PC-9 (cell line): Measurements from ENCODE around the gene EML5. TPM values are rescaled to one million over a fixed set of nuclear protein-coding genes. Genes with fewer than 3 reads are reported as not detected.

Experiments used
- BruUV-seq: library from RNA; stranded (reverse); fragments of 400-500 nt; replicated peaks from 2 replicates; lab custom pipeline; 2021; lab: Mats Ljungman, UMichigan
- CTCF ChIA-PET: fragments of 300-600 bp; sonication (Branson Sonifier 250); formaldehyde crosslinking; loops from one replicate; lab custom pipeline; 2022; ENCODE audit warnings: antibody characterized with exemption; lab: Charles Lee
- POLR2A ChIA-PET: fragments of 300-600 bp; sonication (Branson Sonifier 250); formaldehyde crosslinking; loops from one replicate; lab custom pipeline; 2022; ENCODE audit warnings: antibody characterized with exemption; ENCODE audit not compliant: unreplicated experiment; lab: Charles Lee
- DNase-seq, 2 experiments: peaks; one replicate each; pipeline versions ENCODE4 v3.0.0 to v3.0.0-alpha.2; 2015 to 2022; ENCODE audit warnings: mixed read lengths in 1 of 2
- H2AFZ ChIP-seq: fragments of 200-600 bp; sonication (generic); 2 replicates; pipeline ENCODE4 v1.8.1; 2017; ENCODE audit warnings: antibody characterized with exemption
- H3F3A ChIP-seq: fragments of 200-600 bp; sonication (generic); 2 replicates; pipeline ENCODE4 v1.8.1; 2017; ENCODE audit warnings: antibody characterized with exemption, mild to moderate bottlenecking, low read depth; ENCODE audit not compliant: insufficient read depth
- H3K27ac ChIP-seq: fragments of 200-600 bp; sonication (generic); 2 replicates; pipeline ENCODE4 v1.6.1; 2016; ENCODE audit warnings: mixed run types
- H3K27me3 ChIP-seq: fragments of 200-600 bp; sonication (generic); 2 replicates; pipeline ENCODE4 v1.6.1; 2016; ENCODE audit warnings: low read depth, mixed run types; ENCODE audit not compliant: insufficient read depth
- H3K36me3 ChIP-seq: fragments of 200-600 bp; sonication (generic); 2 replicates; pipeline ENCODE4 v1.6.1; 2016; ENCODE audit warnings: low read depth, mixed run types
- H3K4me1 ChIP-seq: fragments of 200-600 bp; sonication (generic); replicated peaks from 2 replicates; pipeline ENCODE4 v1.6.1; 2016; ENCODE audit warnings: mixed run types; ENCODE audit not compliant: insufficient read depth
- H3K4me2 ChIP-seq: fragments of 200-600 bp; sonication (generic); 2 replicates; pipeline ENCODE4 v1.6.1; 2017; ENCODE audit warnings: mixed run types
- H3K4me3 ChIP-seq: fragments of 200-600 bp; sonication (generic); 2 replicates; pipeline ENCODE4 v1.6.1; 2016; ENCODE audit warnings: mixed run types
- H3K79me2 ChIP-seq: fragments of 200-600 bp; sonication (generic); 2 replicates; pipeline ENCODE4 v1.6.1; 2017; ENCODE audit warnings: low read depth, mixed run types
- H3K9me2 ChIP-seq: fragments of 200-600 bp; sonication (generic); 2 replicates; pipeline ENCODE4 v1.8.1; 2017; ENCODE audit warnings: mild to moderate bottlenecking; ENCODE audit not compliant: insufficient read depth
- H3K9me3 ChIP-seq: fragments of 200-600 bp; sonication (generic); 2 replicates; pipeline ENCODE4 v1.8.1; 2016; ENCODE audit warnings: low read depth; ENCODE audit not compliant: insufficient read depth
- H4K20me1 ChIP-seq: fragments of 200-600 bp; sonication (generic); 2 replicates; pipeline ENCODE4 v1.8.1; 2017; ENCODE audit not compliant: insufficient read depth
- EZH2 ChIP-seq: fragments of 200-600 bp; sonication (generic); IDR thresholded peaks from 2 replicates; pipeline ENCODE4 v1.8.0; 2017; ENCODE audit warnings: antibody characterized with exemption, low read depth
- intact Hi-C: fragments of 100-400 bp; cut with micrococcal nuclease; formaldehyde crosslinking; loops from one replicate; pipeline ENCODE4 v1.10.0; 2022; ENCODE audit not compliant: unreplicated experiment
- total RNA-seq: library from RNA; stranded (reverse); gene quantifications from 2 replicates; pipeline ENCODE4 v1.2.3, GENCODE V29; 2021
- TF ChIP-seq, protein P1 (sequence below): fragments of 200-600 bp; sonication (generic); conservative IDR thresholded peaks from 2 replicates; pipeline ENCODE4 v1.6.1; 2017; ENCODE audit warnings: mixed run types, antibody characterized with exemption, mild to moderate bottlenecking, moderate library complexity

Gene EML5
- total RNA-seq, 1 experiment from 2014 or later: 0.46 TPM

- Histone ChIP-seq H3F3A (no peaks in the 10 kb centered on the region), H3K27ac (no peak overlapping the region), H4K20me1 (0 out of 2 replicates have a peak, but pooled peaks cover 3% of the 10 kb centered on the region), H3K4me3 (no peak overlapping the region), H3K4me1 (no peaks in the 10 kb centered on the region), H3K4me2 (no peak overlapping the region), H3K9me3 (no peaks in the 10 kb centered on the region), H3K79me2 (no peaks in the 10 kb centered on the region), H3K27me3 (no peaks in the 10 kb centered on the region), H3K36me3 (peaks cover 24% of the 10 kb centered on the region; the same call in 1 of the 2 replicates), H3K9me2 (no peaks in the 10 kb centered on the region), H2AFZ (no peak overlapping the region)
- POLR2A ChIA-PET: no interaction called here
- intact Hi-C loops: no loop called here
- TF ChIP-seq, protein P1, sequence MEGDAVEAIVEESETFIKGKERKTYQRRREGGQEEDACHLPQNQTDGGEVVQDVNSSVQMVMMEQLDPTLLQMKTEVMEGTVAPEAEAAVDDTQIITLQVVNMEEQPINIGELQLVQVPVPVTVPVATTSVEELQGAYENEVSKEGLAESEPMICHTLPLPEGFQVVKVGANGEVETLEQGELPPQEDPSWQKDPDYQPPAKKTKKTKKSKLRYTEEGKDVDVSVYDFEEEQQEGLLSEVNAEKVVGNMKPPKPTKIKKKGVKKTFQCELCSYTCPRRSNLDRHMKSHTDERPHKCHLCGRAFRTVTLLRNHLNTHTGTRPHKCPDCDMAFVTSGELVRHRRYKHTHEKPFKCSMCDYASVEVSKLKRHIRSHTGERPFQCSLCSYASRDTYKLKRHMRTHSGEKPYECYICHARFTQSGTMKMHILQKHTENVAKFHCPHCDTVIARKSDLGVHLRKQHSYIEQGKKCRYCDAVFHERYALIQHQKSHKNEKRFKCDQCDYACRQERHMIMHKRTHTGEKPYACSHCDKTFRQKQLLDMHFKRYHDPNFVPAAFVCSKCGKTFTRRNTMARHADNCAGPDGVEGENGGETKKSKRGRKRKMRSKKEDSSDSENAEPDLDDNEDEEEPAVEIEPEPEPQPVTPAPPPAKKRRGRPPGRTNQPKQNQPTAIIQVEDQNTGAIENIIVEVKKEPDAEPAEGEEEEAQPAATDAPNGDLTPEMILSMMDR: no peak
- no peak for TF ChIP-seq EZH2
- CTCF ChIA-PET: no interaction called here
- BruUV-seq: no TSS peak
- no peak for DNase-seq
Observed at GRCh38 chr14:88572117-88572516, 220.6 kb downstream of the EML5 start.

DNA sequence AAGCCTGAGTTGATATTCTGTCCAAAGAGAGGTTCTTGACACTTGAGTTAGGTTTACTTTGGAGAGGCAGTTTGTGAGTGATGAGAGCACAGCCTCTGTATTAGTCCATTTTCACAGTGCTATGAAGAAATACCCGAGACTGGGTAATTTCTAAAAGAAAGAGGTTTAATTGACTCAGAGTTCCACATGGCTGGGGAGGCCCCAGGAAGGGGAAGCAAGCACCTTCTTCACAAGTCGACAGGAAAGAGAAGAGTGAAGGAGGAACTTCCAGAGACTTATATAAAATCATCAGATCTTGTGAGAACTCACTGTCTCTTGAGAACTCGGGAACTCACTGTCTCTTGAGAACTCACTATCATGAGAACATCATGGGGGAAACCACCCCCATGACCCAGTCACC, 224.6 kb downstream of the EML5 start:
- ChIA-PET POLR2A (no interaction called here), CTCF (no interaction called here)
- H3K9me3 ChIP-seq: no peaks in the 10 kb centered on the region
- no peaks in the 10 kb centered on the region for H3F3A ChIP-seq
- H3K36me3 ChIP-seq: peaks cover 24% of the 10 kb centered on the region
- H3K9me2 ChIP-seq: no peaks in the 10 kb centered on the region
- no peak for DNase-seq
- H3K79me2 ChIP-seq: peaks cover 22% of the 10 kb centered on the region
- H3K27ac ChIP-seq: no peak overlapping the region
- H4K20me1 ChIP-seq: 0 out of 2 replicates have a peak, but pooled peaks cover 3% of the 10 kb centered on the region
- H3K4me2 ChIP-seq: no peak overlapping the region
- TF ChIP-seq, protein P1: no peak
- TF ChIP-seq EZH2: no peak
- peaks cover 12% of the 10 kb centered on the region; the same call in 1 of the 2 replicates for H3K4me1 ChIP-seq
- intact Hi-C loops: no loop called here
- no peak overlapping the region for H2AFZ ChIP-seq
- no TSS peak for BruUV-seq
- no peak overlapping the region for H3K4me3 ChIP-seq
- no peaks in the 10 kb centered on the region for H3K27me3 ChIP-seq

GRCh38 chr14:88565427-88565826, 227.3 kb downstream of the EML5 start:
- peaks cover 12% of the 10 kb centered on the region for H3K36me3 ChIP-seq
- ChIA-PET POLR2A (no interaction called here), CTCF (no interaction called here)
- H3K27me3 ChIP-seq: no peaks in the 10 kb centered on the region
- no peak overlapping the region for H3K4me3 ChIP-seq
- H3K4me2 ChIP-seq: no peak overlapping the region
- H3K27ac ChIP-seq: no peak overlapping the region
- no peak for TF ChIP-seq EZH2
- H3K4me1 ChIP-seq: peaks cover 16% of the 10 kb centered on the region; the same call in 1 of the 2 replicates
- intact Hi-C loops: no loop called here
- 0 out of 2 replicates have a peak, but pooled peaks cover 3% of the 10 kb centered on the region for H4K20me1 ChIP-seq
- H3K9me2 ChIP-seq: no peaks in the 10 kb centered on the region
- H3K79me2 ChIP-seq: peaks cover 22% of the 10 kb centered on the region
- no peaks in the 10 kb centered on the region for H3F3A ChIP-seq
- H2AFZ ChIP-seq: no peak overlapping the region
- DNase-seq: no peak
- H3K9me3 ChIP-seq: no peaks in the 10 kb centered on the region
- BruUV-seq: no TSS peak

DNA sequence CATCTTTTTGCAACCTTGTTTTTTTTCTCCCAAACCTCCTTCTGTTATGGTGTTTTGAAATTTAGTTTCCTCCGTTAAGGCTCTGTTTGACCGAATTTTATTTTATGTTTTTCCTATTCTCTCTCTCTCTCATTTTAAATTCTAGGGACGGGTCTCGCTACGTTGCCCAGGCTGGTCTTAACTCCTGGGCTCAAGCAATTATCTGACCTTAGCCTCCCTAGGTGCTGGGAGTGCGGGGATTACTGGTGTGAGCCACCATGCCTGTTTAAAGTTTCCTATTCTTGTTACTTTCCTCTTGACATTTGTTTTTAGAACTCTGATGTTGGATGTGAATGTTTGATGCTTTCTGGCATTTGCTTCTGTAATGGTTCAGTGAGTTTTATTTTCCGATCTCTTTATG, 228.9 kb downstream of the EML5 start:
- ChIA-PET POLR2A (interaction anchor here (0.6 kb wide), 1 partner anchor 626 kb away, joined by 4 read pairs; no protein-coding TSS in a partner anchor), CTCF (no interaction called here)
- Histone ChIP-seq H3K4me3 (peak overlapping the region; percentile 69), H3K4me2 (peak overlapping the region; percentile 89), H3K4me1 (peaks cover 16% of the 10 kb centered on the region; the same call in 1 of the 2 replicates), H3K27ac (no peak overlapping the region), H3K36me3 (peaks cover 6% of the 10 kb centered on the region), H3K9me3 (no peaks in the 10 kb centered on the region), H3K27me3 (no peaks in the 10 kb centered on the region), H3F3A (no peaks in the 10 kb centered on the region), H3K79me2 (peaks cover 22% of the 10 kb centered on the region), H4K20me1 (no peaks in the 10 kb centered on the region), H2AFZ (peak overlapping the region; percentile 95), H3K9me2 (no peaks in the 10 kb centered on the region)
- intact Hi-C loops: loop anchor here (5.0 kb wide), 1 partner anchor 72 kb away; no protein-coding TSS in a partner anchor
- no TSS peak for BruUV-seq
- DNase-seq: no peak
- TF ChIP-seq, protein P1: no peak
- no peak for TF ChIP-seq EZH2
